ENCODE results near the gene RAPGEF6.
A peak's percentile ranks its signal among the peaks of the same experiment; 100 is the strongest.

Gene RAPGEF6

DNA sequence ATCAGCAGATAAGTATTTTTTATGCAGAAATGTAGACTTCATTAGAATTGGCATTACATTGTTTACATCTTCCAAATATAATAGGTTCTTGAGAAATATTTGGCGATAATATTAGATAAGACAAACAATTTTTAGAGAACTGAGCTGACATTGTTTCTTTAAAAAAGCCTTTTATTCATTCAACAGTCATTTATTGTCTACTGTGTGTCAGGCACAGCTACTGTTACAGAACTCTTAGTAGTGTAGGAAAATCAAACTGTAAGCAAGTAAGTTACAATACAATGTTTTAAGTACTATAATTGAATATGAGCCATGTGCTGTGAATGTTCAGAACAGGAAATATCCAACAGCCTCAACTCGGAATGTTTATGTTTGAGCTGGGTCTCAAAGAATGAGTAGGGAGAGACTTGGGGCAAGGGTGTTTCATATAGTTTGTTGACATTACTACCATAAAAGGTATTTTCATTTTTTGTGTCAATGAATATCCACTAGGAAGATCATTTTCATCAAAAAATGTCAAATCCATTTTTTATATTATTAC, 257.2 kb downstream of the RAPGEF6 start:
- Histone ChIP-seq H3K4me2 (ENCODE audit: low read length) (peak overlapping the region; percentile 49), H3K36me3 (replicated peaks; ENCODE audit: low read depth, low read length) (peaks cover 11% of the 10 kb centered on the region), H3K4me3 (ENCODE audit: low read length) (no peak overlapping the region), H3K9ac (ENCODE audit: low read length) (0 out of 2 replicates have a peak overlapping the region, but pooled peaks have one; percentile 49), H3K27me3 (ENCODE audit: low read depth, low read length) (no peaks in the 10 kb centered on the region), H3K9me3 (ENCODE audit: insufficient read depth, low read length) (no peaks in the 10 kb centered on the region), H4K20me1 (ENCODE audit: insufficient read depth, low read length) (peaks cover 66% of the 10 kb centered on the region), H3K79me2 (ENCODE audit: low read length) (peaks cover 94% of the 10 kb centered on the region), H2AFZ (ENCODE audit: low read depth, low read length) (no peak overlapping the region), H3K4me1 (ENCODE audit: low read length) (peaks cover 98% of the 10 kb centered on the region), H3K27ac (ENCODE audit: low read length) (peak overlapping the region; percentile 88)
- TF ChIP-seq EZH2phosphoT487 (IDR thresholded peaks at IDR 0.05; ENCODE audit: low read depth) (no peak), CTCF (IDR thresholded peaks at IDR 0.05; ENCODE audit: low read depth, low read length) (no peak)

DNA sequence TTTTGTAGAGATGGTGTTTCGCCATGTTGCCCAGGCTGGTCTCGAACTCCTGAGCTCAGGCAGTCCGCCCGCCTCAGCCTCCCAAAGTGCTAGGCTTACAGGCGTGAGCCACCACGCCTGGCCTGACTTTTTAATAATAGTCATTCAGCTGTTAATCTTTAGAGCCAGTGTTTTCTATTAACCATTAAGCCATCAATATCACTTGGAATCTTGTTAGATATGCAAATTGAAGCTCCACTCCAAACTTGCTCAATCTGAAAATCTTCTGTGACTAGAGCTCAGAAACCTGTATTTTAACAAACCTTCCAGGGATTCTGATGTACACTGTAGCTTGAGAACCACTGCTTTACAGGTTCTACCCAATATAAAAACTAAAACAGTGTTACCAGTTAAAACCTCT, 257.7 kb downstream of the RAPGEF6 start:
- Histone ChIP-seq H4K20me1 (ENCODE audit: insufficient read depth, low read length) (peaks cover 65% of the 10 kb centered on the region), H3K9ac (ENCODE audit: low read length) (0 out of 2 replicates have a peak overlapping the region, but pooled peaks have one; percentile 49), H3K4me1 (ENCODE audit: low read length) (peaks cover 98% of the 10 kb centered on the region), H2AFZ (ENCODE audit: low read depth, low read length) (no peak overlapping the region), H3K36me3 (replicated peaks; ENCODE audit: low read depth, low read length) (peaks cover 11% of the 10 kb centered on the region), H3K79me2 (ENCODE audit: low read length) (peaks cover 94% of the 10 kb centered on the region), H3K9me3 (ENCODE audit: insufficient read depth, low read length) (no peaks in the 10 kb centered on the region), H3K27ac (ENCODE audit: low read length) (peak overlapping the region; percentile 88), H3K4me2 (ENCODE audit: low read length) (peak overlapping the region; percentile 49), H3K27me3 (ENCODE audit: low read depth, low read length) (no peaks in the 10 kb centered on the region), H3K4me3 (ENCODE audit: low read length) (no peak overlapping the region)
- TF ChIP-seq CTCF (IDR thresholded peaks at IDR 0.05; ENCODE audit: low read depth, low read length) (no peak), EZH2phosphoT487 (IDR thresholded peaks at IDR 0.05; ENCODE audit: low read depth) (no peak)

DNA sequence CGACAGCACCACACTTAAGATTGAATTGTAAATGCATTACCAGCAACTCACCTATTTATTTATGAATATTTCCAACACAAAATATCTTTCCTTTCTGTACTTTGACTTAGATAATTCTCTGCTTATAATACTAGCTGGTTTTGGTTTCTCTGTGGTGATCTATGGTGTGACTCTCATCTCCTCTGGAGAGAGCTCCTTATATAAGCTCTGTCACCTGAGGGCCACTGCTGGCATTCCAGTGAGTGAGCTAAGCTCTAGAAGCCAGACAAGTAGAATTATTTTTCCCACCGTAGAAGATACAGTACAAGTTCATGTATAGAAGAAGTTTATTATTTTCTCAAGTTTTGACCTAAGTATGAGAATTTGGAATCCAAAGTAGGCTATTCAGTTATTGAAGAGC, 259.7 kb downstream of the RAPGEF6 start:
- Histone ChIP-seq H3K4me3 (ENCODE audit: low read length) (peak overlapping the region; percentile 29), H3K27ac (ENCODE audit: low read length) (peak overlapping the region; percentile 95), H3K36me3 (replicated peaks; ENCODE audit: low read depth, low read length) (peaks cover 19% of the 10 kb centered on the region), H3K27me3 (ENCODE audit: low read depth, low read length) (no peaks in the 10 kb centered on the region), H3K4me2 (ENCODE audit: low read length) (peak overlapping the region; percentile 73), H3K79me2 (ENCODE audit: low read length) (peaks cover 94% of the 10 kb centered on the region), H4K20me1 (ENCODE audit: insufficient read depth, low read length) (peaks cover 66% of the 10 kb centered on the region), H2AFZ (ENCODE audit: low read depth, low read length) (no peak overlapping the region), H3K9ac (ENCODE audit: low read length) (peak overlapping the region; percentile 61), H3K9me3 (ENCODE audit: insufficient read depth, low read length) (no peaks in the 10 kb centered on the region), H3K4me1 (ENCODE audit: low read length) (peaks cover 98% of the 10 kb centered on the region)
- TF ChIP-seq CTCF (IDR thresholded peaks at IDR 0.05; ENCODE audit: low read depth, low read length) (no peak), EZH2phosphoT487 (IDR thresholded peaks at IDR 0.05; ENCODE audit: low read depth) (no peak)
